Measurements from ENCODE around the gene SNX12. TPM values are rescaled to one million over a fixed set of nuclear protein-coding genes. Genes with fewer than 3 reads are reported as not detected.
"Not testable (repeated sequence)": the region's sequence is repeated elsewhere in the genome, so short reads cannot be mapped to it uniquely, and the experiment has no call there.

The SNX12 gene
- total RNA-seq, 1 donor from 2014 or later: 25.0 TPM

- no peaks in the 10 kb centered on the region for H3K27me3 ChIP-seq
- no peak overlapping the region for H3K27ac ChIP-seq
- H3K4me1 ChIP-seq: no peaks in the 10 kb centered on the region
- TF ChIP-seq CTCF (IDR thresholded peaks at IDR 0.05): no peak
- TF ChIP-seq POLR2AphosphoS5 (IDR thresholded peaks at IDR 0.05; ENCODE audit: insufficient read depth in 1 of 2, low read depth in 1 of 2): no peak
- TF ChIP-seq POLR2A (IDR thresholded peaks at IDR 0.05): no peak
- intact Hi-C loops (cut with DNase I): no loop called here
- H3K4me3 ChIP-seq: no peak overlapping the region
- H3K36me3 ChIP-seq: peaks cover 0 to 17% of the 10 kb centered on the region in 2 donors
- no peak for DNase-seq (ENCODE audit: extremely low spot score in 2 of 2)
- H3K9me3 ChIP-seq: no peaks in the 10 kb centered on the region
These were observed 10.1 kb downstream of the SNX12 start for GRCh38 chrX:71057848-71058530.

GRCh38 chrX:71056867-71057266, 11.3 kb downstream of the SNX12 start:
- Histone ChIP-seq H3K27ac (no peak overlapping the region), H3K27me3 (no peaks in the 10 kb centered on the region), H3K4me3 (no peak overlapping the region), H3K9me3 (no peaks in the 10 kb centered on the region), H3K36me3 (peaks cover 0 to 16% of the 10 kb centered on the region in 2 donors), H3K4me1 (no peaks in the 10 kb centered on the region)
- DNase-seq (ENCODE audit: extremely low spot score in 2 of 2): no peak
- TF ChIP-seq POLR2A (IDR thresholded peaks at IDR 0.05): no peak
- intact Hi-C loops (cut with DNase I): no loop called here

- intact Hi-C loops (cut with DNase I): no loop called here
- Histone ChIP-seq H3K27me3 (no peaks in the 10 kb centered on the region), H3K36me3 (no peaks in the 10 kb centered on the region), H3K4me1 (no peaks in the 10 kb centered on the region), H3K27ac (no peak overlapping the region), H3K4me3 (no peak overlapping the region), H3K9me3 (no peaks in the 10 kb centered on the region)
- no peak for DNase-seq (ENCODE audit: extremely low spot score in 2 of 2)
- TF ChIP-seq POLR2AphosphoS5 (IDR thresholded peaks at IDR 0.05; ENCODE audit: insufficient read depth in 1 of 2, low read depth in 1 of 2): no peak
- TF ChIP-seq POLR2A (IDR thresholded peaks at IDR 0.05): no peak
- TF ChIP-seq CTCF (IDR thresholded peaks at IDR 0.05): no peak
These were observed 14.9 kb downstream of the SNX12 start for GRCh38 chrX:71053217-71053621.

- no peak for DNase-seq (ENCODE audit: extremely low spot score in 2 of 2)
- TF ChIP-seq CTCF (IDR thresholded peaks at IDR 0.05) (no peak), POLR2AphosphoS5 (IDR thresholded peaks at IDR 0.05; ENCODE audit: insufficient read depth in 1 of 2, low read depth in 1 of 2) (no peak), POLR2A (IDR thresholded peaks at IDR 0.05) (no peak)
- H3K27ac ChIP-seq: no peak overlapping the region
- intact Hi-C loops (cut with DNase I): no loop called here
- no peaks in the 10 kb centered on the region for H3K36me3 ChIP-seq
- H3K4me3 ChIP-seq: no peak overlapping the region
- no peaks in the 10 kb centered on the region for H3K9me3 ChIP-seq
- no peaks in the 10 kb centered on the region for H3K4me1 ChIP-seq
- no peaks in the 10 kb centered on the region for H3K27me3 ChIP-seq
These were observed 15.4 kb downstream of the SNX12 start for GRCh38 chrX:71052721-71053120.

GRCh38 chrX:71047891-71048290, 20.2 kb downstream of the SNX12 start:
- H3K4me3 ChIP-seq; H3K36me3 ChIP-seq; H3K27ac ChIP-seq; intact Hi-C loops (cut with DNase I); DNase-seq (ENCODE audit: extremely low spot score in 2 of 2); H3K9me3 ChIP-seq; H3K27me3 ChIP-seq; H3K4me1 ChIP-seq: not testable (repeated sequence)

GRCh38 chrX:71017396-71017939, 50.7 kb downstream of the SNX12 start:
- intact Hi-C loops (cut with DNase I): no loop called here
- Histone ChIP-seq H3K9me3 (no peaks in the 10 kb centered on the region), H3K4me1 (no peaks in the 10 kb centered on the region), H3K36me3 (no peaks in the 10 kb centered on the region), H3K27ac (no peak overlapping the region), H3K4me3 (no peak overlapping the region), H3K27me3 (no peaks in the 10 kb centered on the region)
- DNase-seq (ENCODE audit: extremely low spot score in 2 of 2): no peak
- no peak for TF ChIP-seq CTCF (IDR thresholded peaks at IDR 0.05)
- TF ChIP-seq POLR2A (IDR thresholded peaks at IDR 0.05): no peak
- TF ChIP-seq POLR2AphosphoS5 (IDR thresholded peaks at IDR 0.05; ENCODE audit: insufficient read depth in 1 of 2, low read depth in 1 of 2): no peak
